EL (cell line): Measurements from ENCODE around the gene EME1.

Source experiments
- DNase-seq: peaks from one replicate; pipeline ENCODE4 v3.0.0-alpha.2; 2016

The EME1 gene

GRCh38 chr17:50364061-50364458 lies 9.0 kb upstream of the EME1 start:
- DNase-seq = no peak

DNA sequence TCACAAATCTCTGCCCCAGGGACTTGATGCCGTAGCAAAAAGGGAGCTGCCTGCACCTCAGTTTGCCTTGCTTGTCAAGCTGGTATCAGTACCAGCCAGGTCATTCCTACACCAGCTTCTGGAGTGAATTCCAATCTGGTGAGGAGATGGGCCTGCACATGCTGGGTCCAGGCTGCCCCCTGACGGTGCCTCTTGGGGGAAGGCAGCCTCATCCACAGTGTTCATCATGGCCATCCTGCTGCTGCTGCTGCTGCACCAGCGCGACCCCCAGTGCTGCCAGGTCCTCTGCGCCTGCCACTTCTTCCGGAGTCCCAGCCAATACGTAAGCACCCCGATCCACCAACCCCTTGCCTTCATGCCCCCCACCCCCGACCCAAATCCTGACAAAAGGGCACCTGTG lies 8.3 kb upstream of the EME1 start:
- peak; percentile 79 for DNase-seq

DNA sequence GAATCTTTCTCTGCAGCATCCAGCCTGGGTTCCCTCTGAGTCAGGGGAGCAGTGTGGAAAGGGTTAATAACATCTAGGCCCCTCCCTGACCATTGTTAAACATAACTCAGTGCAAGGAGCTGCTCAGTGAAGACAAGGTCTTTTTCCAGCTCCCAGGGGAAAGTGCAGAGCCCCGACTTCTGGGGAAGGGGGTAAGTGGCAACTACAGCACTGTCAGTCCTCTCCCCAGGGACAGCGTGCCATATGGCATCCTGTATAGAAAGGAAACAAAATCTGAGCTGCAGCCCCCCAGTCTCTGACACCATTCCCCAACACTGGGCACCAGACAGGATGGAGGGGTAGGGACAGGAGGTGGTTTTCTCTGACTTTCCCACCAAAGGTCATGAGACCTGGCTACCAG lies 7.9 kb upstream of the EME1 start:
- DNase-seq = no peak

DNA sequence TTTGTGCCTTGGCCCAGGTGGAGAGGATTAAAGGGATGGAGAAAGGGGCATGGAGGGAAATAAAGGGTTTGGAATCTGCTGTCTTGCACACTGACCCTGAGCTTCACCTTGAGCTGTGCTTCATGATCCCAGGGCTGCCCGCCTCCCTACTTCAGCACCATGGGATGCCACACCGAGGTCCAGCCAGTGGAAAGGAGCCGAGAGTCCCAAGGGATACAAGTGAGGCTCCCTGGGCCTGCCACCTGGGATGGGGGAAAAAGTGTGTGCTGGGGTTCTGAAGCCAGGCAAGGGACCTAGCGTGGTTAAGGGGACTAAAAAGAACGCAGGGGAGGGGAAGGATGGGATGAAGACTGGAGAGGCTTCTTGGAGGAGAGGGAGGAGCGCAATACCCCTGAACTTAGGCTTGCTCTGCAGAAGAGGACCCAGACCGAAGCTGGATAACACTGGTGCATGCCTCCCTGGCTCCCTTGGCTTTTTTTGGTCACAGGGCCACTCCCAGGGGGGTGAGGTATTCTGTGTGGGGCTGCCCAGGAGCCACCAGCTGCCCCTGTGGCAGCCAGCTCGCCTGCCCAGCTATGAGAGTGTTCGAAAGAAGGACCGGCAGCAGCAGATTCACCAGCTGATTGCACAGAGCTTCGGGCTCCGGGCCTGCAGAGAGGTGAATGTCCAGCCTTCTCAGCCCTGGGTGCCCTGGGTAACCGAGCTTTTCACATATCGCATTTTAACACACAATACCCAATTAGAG lies 7.2 kb upstream of the EME1 start:
- no peak for DNase-seq

DNA sequence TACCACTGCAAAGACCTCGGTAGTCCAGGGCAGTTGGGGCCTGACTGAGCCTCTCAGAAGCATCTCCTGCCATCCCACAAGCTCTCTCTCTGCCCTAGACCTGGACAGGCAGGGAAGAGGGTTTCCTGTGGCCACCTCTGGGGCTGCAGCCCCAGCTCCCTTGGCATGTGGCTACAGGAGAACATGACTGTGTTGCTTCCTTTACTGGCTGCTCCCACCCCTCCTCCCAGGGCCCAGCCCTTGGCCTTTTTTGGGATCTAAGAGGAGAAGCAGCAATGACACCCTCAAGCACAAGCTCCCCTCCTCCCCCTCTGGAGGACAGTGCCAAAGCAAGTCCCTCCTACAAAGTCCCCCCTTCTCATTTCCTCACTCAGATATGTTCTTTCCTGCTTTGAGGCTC lies 5.6 kb upstream of the EME1 start:
- DNase-seq = no peak

DNA sequence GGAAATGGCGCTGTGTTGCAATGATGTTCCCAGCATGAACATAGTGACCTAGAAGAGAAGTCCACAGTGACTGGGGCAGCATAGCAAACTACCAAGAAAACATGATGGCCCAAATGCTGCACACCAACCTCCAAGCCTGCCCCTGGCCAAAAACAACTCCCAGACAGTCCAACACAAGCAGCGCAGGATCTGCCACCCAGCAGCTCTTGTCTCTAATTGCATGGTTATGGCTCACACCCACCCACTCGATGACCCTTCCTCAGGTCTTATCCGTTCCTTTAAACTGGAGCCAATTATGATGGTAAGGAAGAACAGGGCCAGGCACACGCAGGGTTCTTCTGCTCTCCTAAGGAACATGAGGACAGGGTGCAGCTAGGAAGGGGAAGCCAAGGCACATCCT lies 3.0 kb upstream of the EME1 start:
- DNase-seq = no peak

GRCh38 chr17:50371526-50371925 lies 1.5 kb upstream of the EME1 start:
- DNase-seq = no peak

- DNase-seq = no peak
Measured at GRCh38 chr17:50372222-50372757, 739 bp upstream of the EME1 start.

DNA sequence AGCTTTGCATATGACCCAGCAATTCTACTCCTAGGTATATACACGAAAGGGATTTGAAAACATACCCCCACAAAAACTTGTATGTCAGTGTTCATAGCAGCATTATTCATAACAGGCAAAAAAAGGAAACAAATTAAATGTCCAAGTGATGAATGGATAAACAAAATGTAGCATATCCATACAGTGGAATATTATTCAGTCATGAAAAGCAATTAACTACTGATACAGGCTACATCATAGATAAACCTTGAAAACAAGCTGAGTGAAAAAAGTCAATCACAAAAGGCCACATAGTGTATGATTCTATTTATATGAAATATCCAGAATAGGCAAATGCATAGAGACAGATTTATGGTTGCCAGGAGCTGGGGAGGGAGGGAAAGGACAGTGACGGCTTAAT lies 676 bp downstream of the EME1 start:
- no peak for DNase-seq

DNA sequence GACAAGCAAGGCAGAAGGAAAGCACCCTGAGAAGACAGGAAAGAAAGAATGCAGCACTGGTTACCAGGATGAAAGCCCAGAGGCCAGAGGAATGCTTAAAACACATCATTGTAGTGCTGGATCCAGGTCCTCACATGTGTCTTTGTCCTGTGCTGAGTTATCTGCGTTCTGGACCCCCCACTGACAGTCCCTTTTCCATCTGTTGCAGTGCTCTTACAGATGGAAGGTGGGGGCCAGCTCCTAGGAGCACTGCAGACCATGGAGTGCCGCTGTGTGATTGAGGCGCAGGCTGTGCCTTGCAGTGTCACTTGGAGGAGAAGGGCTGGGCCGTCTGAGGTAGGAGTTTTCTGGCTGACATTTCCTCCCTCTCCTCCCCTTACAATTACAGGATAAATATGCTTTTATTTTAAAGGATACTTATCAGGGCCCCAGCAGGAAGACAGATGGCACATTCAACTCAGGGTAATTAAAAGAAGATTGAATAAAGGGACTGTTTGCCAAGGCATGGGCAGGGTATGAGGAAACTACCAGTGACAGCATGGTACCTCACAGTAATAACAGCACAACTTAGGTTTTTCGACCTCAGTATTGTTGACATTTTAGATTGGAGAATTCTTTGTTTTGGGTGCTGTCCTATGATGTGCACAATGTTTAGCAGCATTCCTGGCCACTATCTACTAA lies 3.0 kb downstream of the EME1 start:
- no peak for DNase-seq

DNA sequence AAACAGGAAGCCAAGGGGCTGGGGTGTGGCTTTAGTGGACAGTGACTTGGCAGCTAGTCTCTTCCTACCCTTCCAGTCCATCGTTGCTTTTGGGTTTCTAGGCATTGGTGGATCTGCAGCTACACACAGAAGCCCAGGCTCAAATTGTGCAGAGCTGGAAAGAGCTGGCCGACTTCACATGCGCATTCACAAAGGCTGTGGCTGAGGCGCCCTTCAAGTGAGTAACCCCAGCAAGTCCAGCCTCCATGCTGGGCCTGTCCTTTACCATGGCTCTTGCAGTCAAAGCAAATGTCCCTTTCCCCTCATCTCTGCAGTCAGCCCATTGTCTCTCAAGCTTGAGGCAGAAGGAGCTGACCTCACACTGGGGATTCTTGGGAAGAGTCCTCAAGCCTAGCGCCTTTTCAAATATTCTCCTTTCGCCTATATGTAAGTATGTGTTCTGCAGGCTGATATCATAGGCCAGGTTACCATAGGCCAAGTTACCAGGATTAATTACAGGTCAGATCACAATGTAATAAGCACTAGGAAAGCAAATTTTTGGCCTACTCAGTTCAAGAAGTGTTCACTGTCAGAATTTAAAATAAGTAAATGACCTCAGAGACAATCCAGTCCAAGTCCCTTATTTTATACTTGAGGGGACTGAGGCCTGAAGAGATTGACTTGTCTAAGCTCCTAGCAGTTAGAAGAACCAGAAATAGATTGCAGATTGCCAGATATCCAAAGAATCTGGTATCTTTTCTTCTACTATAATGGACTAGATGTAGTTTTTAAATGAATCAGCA lies 6.5 kb downstream of the EME1 start:
- no peak for DNase-seq

GRCh38 chr17:50380369-50381259 lies 7.6 kb downstream of the EME1 start:
- no peak for DNase-seq

DNA sequence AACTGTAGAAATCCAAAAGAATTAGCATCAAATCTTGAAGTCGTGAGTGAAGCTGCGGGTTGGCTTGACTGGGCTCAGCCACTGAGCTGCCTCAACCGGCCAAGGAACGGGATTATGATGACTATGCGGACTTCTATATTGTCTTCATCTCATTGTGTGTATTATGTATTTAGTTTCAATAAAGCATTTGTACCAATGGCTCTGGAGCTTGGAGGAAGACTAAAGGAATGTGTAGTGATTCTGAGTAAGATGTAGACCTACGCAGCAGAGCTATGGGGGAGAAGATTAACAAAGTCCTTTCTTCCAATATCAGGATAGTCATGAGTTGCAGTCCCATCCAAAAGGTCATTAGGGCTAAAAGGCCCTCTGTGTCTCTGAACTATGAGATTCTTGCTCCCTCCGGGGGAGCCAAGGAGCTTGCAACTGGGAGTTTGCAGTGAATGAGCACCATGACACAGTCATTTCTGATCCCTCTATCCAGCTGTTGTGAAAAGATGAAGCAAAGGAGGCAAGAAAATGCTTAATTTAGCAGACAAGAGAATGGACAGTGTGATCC lies 8.3 kb downstream of the EME1 start:
- DNase-seq = no peak

DNA sequence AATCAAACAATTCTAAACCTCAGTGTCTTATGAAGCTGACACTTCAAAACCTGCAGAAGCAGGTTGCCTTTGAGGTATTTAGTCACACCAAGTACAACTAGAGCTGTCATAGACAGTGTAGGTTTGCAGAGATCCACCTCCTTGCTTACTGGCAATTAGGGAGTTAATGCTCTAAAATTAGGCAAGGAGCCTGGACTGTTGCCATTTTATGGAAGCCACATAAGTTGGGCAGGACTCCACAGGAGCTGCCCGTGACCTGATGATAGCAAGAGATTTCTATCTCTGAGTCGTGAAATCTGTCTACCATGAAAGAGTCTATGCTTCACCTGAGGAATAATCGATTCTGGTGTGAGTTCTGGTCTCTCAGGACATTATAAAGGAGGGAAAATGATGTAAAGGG lies 8.9 kb downstream of the EME1 start:
- no peak for DNase-seq

DNA sequence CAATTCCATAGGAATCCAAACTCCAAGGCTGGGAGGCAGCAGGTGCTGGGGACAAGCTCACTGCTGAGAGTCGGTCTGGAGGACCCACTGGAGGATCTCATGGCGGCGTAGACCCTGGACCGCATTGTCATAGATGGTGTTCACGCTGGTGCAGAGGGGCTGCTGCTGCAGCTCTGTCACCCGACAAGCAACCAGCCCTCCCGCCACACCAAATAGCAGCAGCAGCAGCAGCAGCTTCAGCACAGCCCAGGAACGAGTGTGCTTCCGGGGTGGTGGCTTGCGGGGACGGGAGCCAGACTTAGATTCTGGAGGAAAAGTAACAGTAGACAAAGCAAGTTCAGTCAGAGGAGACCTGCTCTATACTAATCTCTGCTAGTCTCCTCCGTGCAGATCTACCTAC lies 9.9 kb downstream of the EME1 start:
- DNase-seq = no peak

- no peak for DNase-seq
Measured at GRCh38 chr17:50386510-50386909, 13.5 kb downstream of the EME1 start.

- no peak for DNase-seq
Measured at GRCh38 chr17:50388728-50389127, 15.7 kb downstream of the EME1 start.

- DNase-seq = no peak
Measured at GRCh38 chr17:50389534-50389933, 16.5 kb downstream of the EME1 start.

GRCh38 chr17:50392621-50393020 lies 19.6 kb downstream of the EME1 start:
- DNase-seq = no peak

- DNase-seq = no peak
Measured at GRCh38 chr17:50393700-50394099, 20.7 kb downstream of the EME1 start.

DNA sequence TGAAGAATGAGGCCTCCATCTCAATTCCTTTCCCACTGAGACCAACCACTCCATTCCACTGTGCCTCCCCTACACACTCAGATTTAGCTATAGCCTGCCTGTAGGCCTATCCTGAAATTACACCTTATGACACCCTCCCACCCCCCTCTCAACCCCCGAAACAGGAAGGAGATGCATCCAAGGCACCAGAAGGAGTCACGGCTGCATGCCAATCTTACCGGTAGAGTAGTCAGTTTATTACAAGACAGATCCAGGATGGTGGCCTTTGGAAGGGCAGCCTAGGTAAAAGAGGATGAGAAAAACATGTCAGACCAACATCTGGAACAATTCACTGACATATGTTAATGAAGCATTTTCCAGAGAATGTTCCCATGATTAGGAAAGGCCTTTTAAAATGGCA lies 21.7 kb downstream of the EME1 start:
- no peak for DNase-seq
